WTC11 (cell line): ENCODE measurements around the gene CHFR. TPM values are rescaled to one million over a fixed set of nuclear protein-coding genes. Genes with fewer than 3 reads are reported as not detected.

Experiments
- ATAC-seq: fragments of 200-7000 bp; cut with Tn5 transposase; 2 replicates; pipeline ENCODE4 v1.10.0; 2021; ENCODE audit warnings: mild to moderate bottlenecking, moderate library complexity
- CTCF ChIA-PET: fragments of 300-600 bp; sonication (Branson Sonifier 250); formaldehyde crosslinking; loops from one replicate; lab custom pipeline; 2021; ENCODE audit warnings: antibody characterized with exemption; lab: Charles Lee
- POLR2A ChIA-PET: fragments of 350-600 bp; sonication (Branson Sonifier 250); formaldehyde crosslinking; loops from one replicate; lab custom pipeline; 2021; ENCODE audit warnings: antibody characterized with exemption; lab: Charles Lee
- DNase-seq: peaks from one replicate; pipeline ENCODE4 v3.0.0; 2021; ENCODE audit warnings: low spot score
- H3K27ac Mint-ChIP-seq: 2 replicates; pipeline ENCODE4 v1.8.0; 2021; ENCODE audit warnings: mixed read lengths
- H3K27me3 Mint-ChIP-seq: 2 replicates; pipeline ENCODE4 v1.8.0; 2021; ENCODE audit warnings: low read depth, mild to moderate bottlenecking, moderate library complexity, mixed read lengths
- H3K36me3 Mint-ChIP-seq: 2 replicates; pipeline ENCODE4 v1.8.0; 2021; ENCODE audit warnings: mixed read lengths
- H3K4me1 Mint-ChIP-seq: 2 replicates; pipeline ENCODE4 v1.8.0; 2022; ENCODE audit warnings: mixed read lengths
- H3K4me3 Mint-ChIP-seq: 2 replicates; pipeline ENCODE4 v1.8.0; 2021; ENCODE audit warnings: mild to moderate bottlenecking, moderate library complexity, mixed read lengths
- H3K9me3 Mint-ChIP-seq: 2 replicates; pipeline ENCODE4 v1.8.0; 2021; ENCODE audit warnings: mixed read lengths
- AFF4 ChIP-seq: sonication (generic); formaldehyde crosslinking; IDR thresholded peaks from 2 replicates; pipeline ENCODE4 v1.8.1; 2023; ENCODE audit warnings: mild to moderate bottlenecking, missing genetic modification reagents, borderline replicate concordance
- CDX4 ChIP-seq: fragments of 250-450 bp; sonication (Bioruptor Pico); IDR thresholded peaks from 2 replicates; pipeline ENCODE4 v1.9.0; 2021; ENCODE audit warnings: moderate library complexity, mild to moderate bottlenecking, inconsistent platforms, borderline replicate concordance
- ESRRA ChIP-seq: sonication (generic); formaldehyde crosslinking; IDR thresholded peaks from 2 replicates; pipeline ENCODE4 v1.8.1; 2022; ENCODE audit warnings: mild to moderate bottlenecking, missing genetic modification reagents, borderline replicate concordance
- ETV6 ChIP-seq: sonication (generic); formaldehyde crosslinking; IDR thresholded peaks from 2 replicates; pipeline ENCODE4 v1.8.1; 2022; ENCODE audit warnings: mild to moderate bottlenecking, missing genetic modification reagents
- FOXK1 ChIP-seq: sonication (generic); formaldehyde crosslinking; IDR thresholded peaks from 2 replicates; pipeline ENCODE4 v1.8.0; 2022; ENCODE audit warnings: mild to moderate bottlenecking, moderate library complexity, missing genetic modification reagents
- GTF2I ChIP-seq: fragments of 250-450 bp; sonication (Bioruptor Pico); conservative IDR thresholded peaks from 2 replicates; pipeline ENCODE4 v1.4.0; 2021; ENCODE audit warnings: mild to moderate bottlenecking
- HMGXB4 ChIP-seq: sonication (generic); formaldehyde crosslinking; IDR thresholded peaks from 2 replicates; pipeline ENCODE4 v1.8.1; 2023; ENCODE audit warnings: mild to moderate bottlenecking, moderate library complexity, missing genetic modification reagents
- IRF1 ChIP-seq: sonication (generic); formaldehyde crosslinking; IDR thresholded peaks from 2 replicates; pipeline ENCODE4 v1.8.0; 2023; ENCODE audit warnings: missing genetic modification reagents
- JUN ChIP-seq: sonication (generic); formaldehyde crosslinking; IDR thresholded peaks from 2 replicates; pipeline ENCODE4 v1.8.0; 2023; ENCODE audit warnings: mild to moderate bottlenecking, missing genetic modification reagents
- MLX ChIP-seq: sonication (generic); formaldehyde crosslinking; IDR thresholded peaks from 2 replicates; pipeline ENCODE4 v1.8.1; 2023; ENCODE audit warnings: mild to moderate bottlenecking, missing genetic modification reagents, moderate library complexity
- PREB ChIP-seq: sonication (generic); formaldehyde crosslinking; IDR thresholded peaks from 2 replicates; pipeline ENCODE4 v1.8.1; 2022; ENCODE audit warnings: mild to moderate bottlenecking, missing genetic modification reagents, moderate library complexity, borderline replicate concordance
- RORB ChIP-seq: fragments of 250-450 bp; sonication (Bioruptor Pico); IDR thresholded peaks from 2 replicates; pipeline ENCODE4 v1.9.0; 2021; ENCODE audit warnings: mild to moderate bottlenecking
- SMAD4 ChIP-seq: sonication (generic); formaldehyde crosslinking; IDR thresholded peaks from 2 replicates; pipeline ENCODE4 v1.8.0; 2022; ENCODE audit warnings: mild to moderate bottlenecking, missing genetic modification reagents
- SP1 ChIP-seq: sonication (generic); formaldehyde crosslinking; conservative IDR thresholded peaks from 2 replicates; pipeline ENCODE4 v1.8.1; 2022; ENCODE audit warnings: missing genetic modification reagents
- TCF7 ChIP-seq: sonication (generic); formaldehyde crosslinking; IDR thresholded peaks from 2 replicates; pipeline ENCODE4 v1.8.0; 2022; ENCODE audit warnings: mild to moderate bottlenecking, low read depth, missing genetic modification reagents, moderate library complexity
- TEAD4 ChIP-seq: sonication (generic); formaldehyde crosslinking; IDR thresholded peaks from 2 replicates; pipeline ENCODE4 v1.8.0; 2022; ENCODE audit warnings: mild to moderate bottlenecking, missing genetic modification reagents
- ZMAT4 ChIP-seq: fragments of 250-450 bp; sonication (Bioruptor Pico); IDR thresholded peaks from 2 replicates; pipeline ENCODE4 v1.9.0; 2021; ENCODE audit warnings: mild to moderate bottlenecking
- ZNF219 ChIP-seq: sonication (generic); formaldehyde crosslinking; IDR thresholded peaks from 2 replicates; pipeline ENCODE4 v1.8.0; 2023; ENCODE audit warnings: missing genetic modification reagents, mild to moderate bottlenecking, borderline replicate concordance
- ZNF317 ChIP-seq: sonication (generic); formaldehyde crosslinking; IDR thresholded peaks from 2 replicates; pipeline ENCODE4 v1.8.1; 2023; ENCODE audit warnings: low read depth, mild to moderate bottlenecking, moderate library complexity, missing genetic modification reagents, borderline replicate concordance
- ZNF671 ChIP-seq: fragments of 250-450 bp; sonication (Bioruptor Pico); IDR thresholded peaks from 2 replicates; pipeline ENCODE4 v1.8.0; 2021; ENCODE audit warnings: mild to moderate bottlenecking
- ZSCAN18 ChIP-seq: fragments of 250-450 bp; sonication (Bioruptor Pico); IDR thresholded peaks from 2 replicates; pipeline ENCODE4 v2.1.2; 2022; ENCODE audit warnings: mild to moderate bottlenecking, moderate library complexity
- total RNA-seq: library from RNA; stranded (reverse); gene quantifications from 3 replicates; pipeline ENCODE4 v1.2.3, GENCODE V29; 2021

CHFR gene
- total RNA-seq, 1 experiment from 2014 or later = 58.7 TPM

GRCh38 chr12:132784580-132784979, 102.8 kb downstream of the CHFR start:
- H3K27ac Mint-ChIP-seq = no peak overlapping the region; the same call in 1 of the 2 replicates
- H3K27me3 Mint-ChIP-seq = no peaks in the 10 kb centered on the region
- ChIA-PET POLR2A (no interaction called here), CTCF (no interaction called here)
- H3K4me3 Mint-ChIP-seq = no peak overlapping the region
- H3K36me3 Mint-ChIP-seq = peaks cover 58% of the 10 kb centered on the region
- no peak for TF ChIP-seq GTF2I (CRISPR knock-in tag)
- no peak for TF ChIP-seq MLX (CRISPR knock-in tag)
- TF ChIP-seq HMGXB4 = no peak
- TF ChIP-seq JUN (CRISPR knock-in tag) = no peak
- TF ChIP-seq ZNF317 (CRISPR knock-in tag) = no peak
- no peak for TF ChIP-seq SP1
- TF ChIP-seq SMAD4 (CRISPR knock-in tag) = no peak
- TF ChIP-seq ZMAT4 (CRISPR knock-in tag) = no peak
- TF ChIP-seq ESRRA = no peak
- TF ChIP-seq AFF4 (CRISPR knock-in tag) = no peak
- no peak for TF ChIP-seq ETV6 (CRISPR knock-in tag)
- TF ChIP-seq IRF1 (CRISPR knock-in tag) = no peak
- no peak for TF ChIP-seq CDX4 (CRISPR knock-in tag)
- H3K4me1 Mint-ChIP-seq = no peaks in the 10 kb centered on the region
- ATAC-seq (no peak), DNase-seq (no peak)
- no peaks in the 10 kb centered on the region for H3K9me3 Mint-ChIP-seq

- Mint-ChIP-seq H3K4me1 (no peaks in the 10 kb centered on the region), H3K4me3 (no peak overlapping the region), H3K27ac (no peak overlapping the region), H3K36me3 (peaks cover 55% of the 10 kb centered on the region), H3K27me3 (no peaks in the 10 kb centered on the region), H3K9me3 (no peaks in the 10 kb centered on the region)
- TF ChIP-seq TEAD4 (CRISPR knock-in tag) = no peak
- TF ChIP-seq ZMAT4 (CRISPR knock-in tag) = no peak
- no peak for TF ChIP-seq ZNF671 (CRISPR knock-in tag)
- TF ChIP-seq TCF7 (CRISPR knock-in tag) = no peak
- no peak for TF ChIP-seq ZSCAN18
- no peak for TF ChIP-seq PREB (CRISPR knock-in tag)
- TF ChIP-seq SP1 = no peak
- TF ChIP-seq RORB (CRISPR knock-in tag) = no peak
- no peak for TF ChIP-seq ZNF219
- TF ChIP-seq FOXK1 (CRISPR knock-in tag) = no peak
- DNase-seq = no peak
- CTCF ChIA-PET = no interaction called here
- POLR2A ChIA-PET = interaction anchor here (0.5 kb wide), 1 partner anchor 148 kb away, joined by 7 read pairs; no protein-coding TSS in a partner anchor
- no peak for ATAC-seq
Observed at GRCh38 chr12:132783917-132784531, 103.4 kb downstream of the CHFR start.
